ENCODE data around the gene ANKS6. TPM values are rescaled to one million over a fixed set of nuclear protein-coding genes. Genes with fewer than 3 reads are reported as not detected.

The ANKS6 gene
- total and polyA plus RNA-seq, 4 donors = 1.9 to 6.3 (median 2.9) TPM

GRCh38 chr9:98822661-98823060, 26.3 kb upstream of the ANKS6 start:
- TF ChIP-seq MAX (IDR thresholded peaks at IDR 0.05) (no peak), REST (IDR thresholded peaks at IDR 0.05) (no peak), RXRA (IDR thresholded peaks at IDR 0.05) (no peak), FOXA1 (IDR thresholded peaks at IDR 0.05) (no peak), JUND (IDR thresholded peaks at IDR 0.05) (no peak), NR2F2 (IDR thresholded peaks at IDR 0.05) (no peak), TAF1 (conservative IDR thresholded peaks at IDR 0.05) (no peak), HNF4A (conservative IDR thresholded peaks at IDR 0.05) (no peak), GABPA (IDR thresholded peaks at IDR 0.05 in 1 of 2, conservative IDR thresholded peaks at IDR 0.05 in 1 of 2) (no peak), YY1 (IDR thresholded peaks at IDR 0.05) (no peak), EGR1 (IDR thresholded peaks at IDR 0.05; ENCODE audit: low read depth in 2 of 2) (no peak), HNF4G (IDR thresholded peaks at IDR 0.05) (no peak), ATF3 (IDR thresholded peaks at IDR 0.05) (no peak), FOXA2 (IDR thresholded peaks at IDR 0.05) (no peak), ZBTB33 (IDR thresholded peaks at IDR 0.05) (no peak), CTCF (IDR thresholded peaks at IDR 0.05; ENCODE audit: low read depth, low read length, missing input control) (no peak), RAD21 (IDR thresholded peaks at IDR 0.05) (no peak), SP1 (IDR thresholded peaks at IDR 0.05) (no peak)
- 91% methylated on average over 6 of the region's 6 CpGs for WGBS
- H3K27ac ChIP-seq (ENCODE audit: low read depth in 1 of 2, low read length in 2 of 2) = no peak overlapping the region
- H3K4me3 ChIP-seq (ENCODE audit: low read depth in 1 of 3, low read length in 3 of 3) = no peak overlapping the region
- DNase-seq (ENCODE audit: low spot score) = no peak
- no peak overlapping the region for H3K9ac ChIP-seq (ENCODE audit: low read depth in 1 of 2, low read length in 2 of 2)
- peaks cover 0 to 3% (median 1%) of the 10 kb centered on the region in 4 donors for H3K9me3 ChIP-seq (ENCODE audit: control insufficient read depth in 4 of 4, low read length in 3 of 4)
- H3K4me1 ChIP-seq (ENCODE audit: control insufficient read depth in 4 of 4, insufficient read depth in 4 of 4, low read length in 3 of 4) = no peaks in the 10 kb centered on the region
- H3K36me3 ChIP-seq (ENCODE audit: control insufficient read depth in 4 of 4, insufficient read depth in 3 of 4, low read depth in 1 of 4, low read length in 3 of 4) = no peaks in the 10 kb centered on the region
- H3K27me3 ChIP-seq (ENCODE audit: control insufficient read depth in 4 of 4, insufficient read depth in 4 of 4, low read length in 3 of 4) = no peaks in the 10 kb centered on the region
